ENCODE results near the gene MRPL1.

The MRPL1 gene

DNA sequence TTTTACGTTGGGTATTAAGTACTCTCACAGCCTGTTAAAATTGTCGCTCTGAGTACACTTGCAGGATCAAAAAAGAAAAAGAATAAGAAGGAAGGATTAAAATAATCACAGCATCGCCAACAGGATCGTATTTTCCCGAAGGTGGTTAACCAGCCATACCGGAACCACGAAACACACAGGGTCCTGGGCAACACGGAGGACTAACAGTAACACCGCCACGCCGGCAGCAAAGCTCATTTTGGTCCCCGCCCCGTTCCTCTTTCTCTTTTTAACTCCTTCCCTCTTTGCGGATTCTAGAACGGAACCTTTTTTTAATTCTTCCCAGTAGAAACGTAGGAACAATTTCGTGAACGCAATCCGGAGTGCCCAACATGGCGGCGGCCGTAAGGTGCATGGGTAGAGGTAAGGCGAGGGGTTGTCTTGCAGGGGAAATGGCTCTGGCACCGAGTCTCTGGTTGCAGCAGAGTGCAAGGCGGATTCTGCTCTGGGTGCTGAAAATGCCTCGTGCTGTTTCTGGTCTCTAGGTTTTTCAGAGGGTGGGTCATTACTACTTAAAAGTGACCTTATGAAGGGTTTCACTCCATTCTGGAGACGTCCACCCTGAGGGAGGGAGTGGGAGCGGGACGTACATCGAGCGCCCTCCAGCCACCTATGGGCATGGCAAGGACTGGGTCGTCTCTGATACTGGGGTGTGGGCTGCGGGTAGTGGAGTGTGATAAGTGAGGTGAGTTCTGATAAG, at the start of gene MRPL1:
Gene MRPL1, plus strand, starts transcription at position 353 of the 739 bp plus-strand sequence. Its CDS starts 19 bp downstream, at position 372.
- peak; percentile 86 for DNase-seq (ENCODE audit: low spot score)

DNA sequence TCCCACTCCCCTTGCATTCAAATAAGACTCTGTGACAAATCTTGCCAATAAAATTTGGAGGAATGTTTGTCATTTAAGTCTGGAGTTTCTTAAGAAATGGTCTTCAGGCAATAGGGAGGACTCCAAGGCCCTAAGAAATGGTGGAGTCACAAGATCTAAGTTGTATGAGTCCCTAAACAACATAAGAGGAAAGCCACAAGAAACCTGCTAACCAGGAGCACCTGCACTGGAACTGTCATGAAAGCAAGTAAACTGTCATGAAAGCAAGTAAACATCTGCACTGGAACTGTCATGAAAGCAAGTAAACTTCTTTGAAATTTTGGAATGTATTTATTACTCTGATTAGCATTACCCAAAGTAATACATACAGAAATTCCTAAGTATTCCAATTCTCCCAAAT, 47.0 kb upstream of the MRPL1 start:
- no peak for DNase-seq (ENCODE audit: low spot score)

GRCh38 chr4:77816546-77816945, 46.1 kb upstream of the MRPL1 start:
- no peak for DNase-seq (ENCODE audit: low spot score)

DNA sequence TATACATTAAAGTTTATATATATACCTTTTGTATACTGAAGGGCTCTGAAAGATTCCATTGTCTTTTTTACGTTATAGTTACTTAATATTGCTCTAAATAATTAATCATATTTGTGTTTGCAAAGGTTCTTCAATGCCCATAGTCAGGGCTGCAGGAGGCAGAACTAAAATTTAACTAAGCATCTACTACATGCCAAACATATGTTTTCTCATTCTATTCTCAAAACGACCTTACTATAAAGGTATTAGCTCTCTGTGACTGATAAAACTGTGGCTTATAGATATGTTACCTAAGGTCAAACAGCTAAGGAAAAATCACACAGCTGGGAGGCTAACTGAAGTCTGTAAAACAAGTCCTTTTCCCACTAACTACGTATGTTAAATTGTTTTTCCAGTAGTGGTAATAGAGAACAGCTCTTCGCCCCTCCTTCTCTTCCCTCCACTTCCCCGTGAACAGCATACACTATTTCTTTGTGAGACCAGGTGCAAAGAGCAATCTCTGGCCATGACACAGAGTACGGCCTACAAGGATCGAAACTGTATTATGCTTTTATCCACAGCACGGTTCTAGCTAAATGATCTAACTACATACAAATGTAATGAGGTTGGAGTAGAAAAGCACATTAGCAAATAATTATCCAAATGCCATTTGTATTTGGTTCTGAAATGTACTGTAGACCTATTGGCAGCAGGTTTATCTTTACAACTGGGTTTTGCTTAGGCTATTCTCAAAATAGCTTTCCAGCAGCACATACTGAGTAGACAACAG, 45.1 kb upstream of the MRPL1 start:
- DNase-seq (ENCODE audit: low spot score): no peak

- peak; percentile 89 for DNase-seq (ENCODE audit: low spot score)
Measured at GRCh38 chr4:77818073-77818601, 44.5 kb upstream of the MRPL1 start.

DNA sequence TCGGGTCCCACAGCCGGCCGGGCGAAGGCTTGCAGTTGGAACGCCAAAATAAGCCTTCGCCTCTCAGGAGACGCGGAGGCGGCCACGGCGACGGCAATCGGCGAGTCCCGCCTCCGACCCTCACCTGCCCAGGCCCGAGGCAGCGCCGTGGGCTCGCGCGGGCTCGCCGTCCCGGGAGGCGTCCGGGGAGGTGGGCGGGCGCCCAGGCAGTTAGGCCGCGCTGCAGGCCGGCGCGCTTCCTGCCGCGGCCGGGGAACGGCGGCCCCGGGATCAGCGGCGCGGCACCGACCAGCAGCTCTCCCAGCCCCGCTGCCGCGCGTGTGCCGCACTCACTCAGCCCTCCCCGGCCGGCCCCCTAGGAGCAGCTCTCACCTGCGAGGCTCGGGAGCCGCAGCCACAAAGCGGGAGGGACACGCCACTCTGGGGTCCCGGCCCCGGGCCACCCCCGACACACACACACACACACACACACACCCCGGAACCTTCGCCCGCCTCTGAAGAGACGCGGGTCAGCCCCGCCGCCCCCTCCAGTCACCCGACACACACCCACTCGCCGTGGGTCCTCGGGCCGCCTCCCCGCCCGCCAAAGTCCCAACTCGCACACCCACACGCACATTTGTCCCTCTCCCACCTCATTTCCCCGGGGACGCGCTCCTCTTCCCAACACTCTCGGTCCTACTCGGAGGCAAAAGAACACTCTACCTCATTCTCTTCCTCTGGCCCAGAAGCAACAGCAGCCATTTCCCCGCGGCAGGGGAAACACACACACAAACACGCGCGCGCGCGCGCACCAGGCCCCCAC, 43.8 kb upstream of the MRPL1 start, which contains the start of gene CNOT6L:
Gene CNOT6L, minus strand, starts transcription at position 767 of the 802 bp plus-strand sequence. Its CDS starts 60 bp downstream, at position 707.
- peak; percentile 44 for DNase-seq (ENCODE audit: low spot score)

DNA sequence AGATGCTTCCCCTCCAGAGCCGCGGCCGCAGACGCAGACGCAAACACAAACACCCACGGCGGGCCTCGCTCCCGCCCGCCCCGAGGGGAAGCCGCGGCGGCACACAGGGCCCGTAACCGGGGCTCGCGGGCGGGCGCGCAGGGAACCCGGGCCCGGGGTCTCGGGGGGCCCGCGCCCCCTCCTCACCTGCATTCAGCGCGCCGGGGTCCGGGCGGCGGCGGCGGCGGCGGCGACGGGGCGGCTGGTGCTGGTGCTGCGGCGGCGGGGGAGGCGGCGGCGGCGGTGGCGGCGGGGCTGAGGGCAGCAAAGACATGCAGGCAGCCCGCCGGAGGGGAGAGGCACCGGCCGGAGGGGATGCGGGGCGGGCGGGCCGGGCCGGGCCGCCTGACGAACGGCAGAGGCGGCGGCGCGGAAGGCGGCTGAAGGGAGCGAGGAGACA, 43.2 kb upstream of the MRPL1 start:
- no peak for DNase-seq (ENCODE audit: low spot score)

DNA sequence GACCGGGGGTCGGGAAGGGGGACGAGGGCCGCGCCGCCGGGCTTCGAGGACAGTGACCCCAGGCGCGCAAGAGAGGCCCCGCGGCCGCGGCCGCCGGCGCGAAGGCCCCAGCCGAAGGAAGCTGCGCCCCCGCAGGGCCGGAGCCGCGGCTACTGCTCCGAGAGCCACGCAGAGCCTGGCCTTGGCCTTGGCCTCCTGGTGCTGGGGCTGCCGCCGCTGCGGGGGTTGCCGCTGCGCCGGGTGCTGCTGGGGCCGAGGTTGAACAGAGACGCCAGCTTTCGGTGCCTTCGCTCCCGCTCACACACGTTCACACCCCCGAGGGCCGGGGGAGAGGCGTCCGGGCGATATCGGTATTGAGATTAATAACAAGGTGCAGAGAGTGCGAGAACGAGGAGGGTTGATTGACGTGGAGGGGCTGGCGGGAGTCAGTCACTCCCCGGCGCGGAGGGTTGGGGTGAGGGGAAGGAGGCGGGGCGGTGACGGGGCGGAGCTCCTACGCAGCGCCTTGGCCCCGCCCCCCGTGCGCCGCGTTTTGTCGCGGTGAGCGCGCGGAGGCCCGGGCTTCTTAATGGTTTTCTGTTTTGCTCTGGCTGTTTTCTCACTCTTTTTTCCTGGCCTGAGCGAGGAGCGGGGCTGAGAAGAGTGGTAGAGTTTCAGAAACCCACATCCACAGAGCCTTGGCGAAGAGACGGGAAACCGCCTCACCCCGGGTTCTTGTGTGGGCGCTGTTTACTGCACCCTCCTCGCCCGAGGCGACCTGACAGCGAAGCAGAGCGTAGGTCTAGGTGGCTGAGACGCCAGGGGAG, 42.6 kb upstream of the MRPL1 start:
- peak; percentile 87 for DNase-seq (ENCODE audit: low spot score)

DNA sequence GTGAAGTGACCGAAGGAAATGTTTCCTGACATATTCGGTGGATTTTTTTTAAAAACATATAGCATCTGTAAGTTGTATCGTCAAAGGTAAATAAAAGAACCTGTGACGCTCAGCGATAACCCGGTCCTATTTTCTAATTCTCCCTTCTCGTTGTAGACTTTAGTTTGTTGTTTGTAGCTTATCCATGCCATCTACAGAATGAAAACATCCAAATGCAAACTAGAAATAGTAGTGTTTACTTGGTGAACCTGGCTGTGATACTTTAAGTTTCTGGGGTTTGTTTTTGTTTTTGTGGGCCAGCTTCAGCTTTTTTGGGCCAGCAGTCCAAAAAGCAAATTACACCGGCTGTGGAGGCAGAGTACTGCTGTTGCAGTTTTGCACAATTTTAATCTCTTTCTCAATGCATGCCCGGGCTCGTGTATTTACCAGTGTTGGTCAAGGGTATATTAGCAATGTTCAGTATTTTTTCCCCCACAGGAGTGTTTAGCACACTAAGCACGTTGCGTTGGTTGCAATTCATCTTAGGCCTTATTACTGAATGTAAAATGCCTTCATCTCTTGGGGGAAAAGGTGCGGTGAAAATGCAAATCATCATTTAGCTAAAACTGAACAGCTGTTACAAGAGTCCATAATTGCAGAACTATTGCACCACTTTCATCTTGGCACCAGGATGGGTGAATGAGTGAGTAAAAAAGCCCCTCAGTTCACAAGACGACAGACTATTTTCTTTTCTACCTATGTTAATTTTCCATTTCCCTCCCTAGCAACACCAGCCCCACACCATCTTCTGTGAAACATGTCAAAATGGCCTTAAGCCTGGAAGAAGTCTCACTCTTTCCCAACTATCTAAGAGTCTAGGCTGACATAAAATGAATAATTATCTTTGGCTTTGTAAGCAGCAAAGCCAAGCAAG, 41.7 kb upstream of the MRPL1 start:
- no peak for DNase-seq (ENCODE audit: low spot score)

- peak; percentile 85 for DNase-seq (ENCODE audit: low spot score)
Measured at GRCh38 chr4:77821775-77822174, 40.9 kb upstream of the MRPL1 start.

- DNase-seq (ENCODE audit: low spot score): no peak
Measured at GRCh38 chr4:77826275-77826674, 36.4 kb upstream of the MRPL1 start.

- DNase-seq (ENCODE audit: low spot score): no peak
Measured at GRCh38 chr4:77827343-77827742, 35.3 kb upstream of the MRPL1 start.

DNA sequence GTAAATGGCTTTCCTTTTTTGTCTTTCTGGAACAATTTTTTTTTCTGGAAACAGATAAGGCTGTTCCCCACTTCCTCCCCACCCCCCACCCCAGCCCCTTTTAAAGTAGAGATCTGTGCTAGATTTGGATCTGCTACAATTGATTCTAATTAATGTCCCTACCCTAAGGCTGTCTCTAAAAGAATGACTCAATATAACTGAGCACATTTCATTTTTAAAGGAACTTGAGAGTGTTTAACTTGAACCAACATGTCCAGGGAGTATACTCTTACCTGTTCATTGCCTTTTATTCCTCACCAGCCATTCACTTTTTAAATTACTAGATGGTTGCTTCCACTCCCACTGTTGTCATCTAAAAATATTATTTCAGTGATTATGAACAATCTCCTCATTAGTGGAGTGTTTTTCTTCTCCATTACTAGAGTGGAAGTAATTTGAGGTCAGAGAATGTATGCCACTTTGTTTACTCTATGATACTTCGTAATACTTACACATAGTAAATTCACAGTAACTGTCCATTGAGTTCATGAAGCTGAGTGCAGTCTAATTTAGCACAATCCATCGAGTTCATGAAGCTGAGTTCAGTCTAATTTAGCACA, 29.4 kb upstream of the MRPL1 start:
- no peak for DNase-seq (ENCODE audit: low spot score)

DNA sequence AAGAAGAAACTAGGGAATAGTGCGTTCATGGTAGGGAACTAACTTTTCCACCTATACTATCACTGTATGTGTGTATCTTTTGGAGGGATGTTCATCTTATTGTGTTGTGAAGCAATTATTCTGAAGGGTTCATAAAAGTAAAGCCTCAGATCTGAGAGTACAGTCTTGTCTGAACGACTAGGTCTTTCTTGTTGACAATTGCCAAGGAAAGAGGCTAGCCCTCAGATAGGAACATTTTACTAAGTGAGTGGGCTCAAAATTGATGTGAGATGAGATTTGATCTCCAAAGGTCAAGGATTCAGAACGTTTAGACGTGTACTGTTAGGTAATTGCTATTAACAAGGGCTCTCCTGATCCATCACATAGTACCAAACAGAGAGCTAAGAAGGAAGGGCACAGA, 28.2 kb upstream of the MRPL1 start:
- no peak for DNase-seq (ENCODE audit: low spot score)

- DNase-seq (ENCODE audit: low spot score): no peak
Measured at GRCh38 chr4:77843628-77844027, 19.0 kb upstream of the MRPL1 start.

DNA sequence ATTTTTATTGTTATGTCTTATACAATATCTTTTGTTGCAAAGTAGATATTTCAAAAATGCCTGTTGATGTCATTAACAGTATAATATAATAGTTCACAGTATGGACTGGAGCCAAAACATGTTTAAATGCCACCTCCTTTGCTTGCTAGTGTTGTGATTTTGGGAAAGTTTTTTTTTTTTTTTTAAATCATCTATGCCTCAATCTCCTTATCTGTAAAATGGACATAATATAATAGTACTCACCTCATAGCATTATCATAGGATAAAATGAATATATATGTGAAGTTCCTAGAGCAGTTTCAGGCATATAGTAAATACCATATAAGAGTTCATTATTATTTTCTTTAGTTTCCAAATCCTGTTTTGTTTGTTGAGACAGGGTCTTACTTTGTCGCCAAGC, 18.3 kb upstream of the MRPL1 start:
- DNase-seq (ENCODE audit: low spot score): no peak

DNA sequence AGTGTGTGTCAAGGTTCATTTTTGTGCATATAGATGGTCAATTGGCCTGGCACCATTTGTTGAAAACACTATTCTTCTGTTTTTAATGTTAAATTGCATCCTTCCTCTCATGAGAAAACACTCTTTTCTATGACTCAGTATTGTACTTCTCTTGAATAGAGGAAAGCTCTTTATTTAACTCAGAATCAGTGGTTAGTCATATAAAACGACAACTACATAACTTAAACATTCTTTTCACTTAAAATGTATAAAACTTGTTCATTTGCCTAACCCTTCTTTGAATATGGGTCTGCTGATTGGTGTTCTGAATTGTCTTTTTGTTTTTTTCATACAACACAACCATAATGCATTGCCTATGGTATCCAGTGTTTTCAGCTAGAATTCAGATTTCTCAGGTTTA, 17.2 kb upstream of the MRPL1 start:
- DNase-seq (ENCODE audit: low spot score): peak; percentile 29

GRCh38 chr4:77845929-77846328, 16.7 kb upstream of the MRPL1 start:
- DNase-seq (ENCODE audit: low spot score): no peak

GRCh38 chr4:77848508-77848907, 14.1 kb upstream of the MRPL1 start:
- no peak for DNase-seq (ENCODE audit: low spot score)

All from kidney capillary endothelial cell (primary cell).